HTR-8/SVneo (cell line): ENCODE results near the gene PTPRZ1.
A peak's percentile ranks its signal among the peaks of the same experiment; 100 is the strongest.

ENCODE experiments used
- DNase-seq: peaks from one replicate; pipeline ENCODE4 v3.0.0; 2011; ENCODE audit warnings: low spot score, mixed read lengths; ENCODE audit not compliant: insufficient read length
- FAIRE-seq: peaks from 2 replicates; lab custom pipeline; 2011; peaks lifted over from hg19 to GRCh38; lab: Jason Lieb, UNC

Gene PTPRZ1

GRCh38 chr7:121872831-121873288 is at the start of gene PTPRZ1:
Gene PTPRZ1, plus strand, starts transcription at chr7:121873161. Its CDS starts 339 bp downstream, at chr7:121873500.
- DNase-seq = peak; percentile 6

GRCh38 chr7:121824276-121824675 is 48.7 kb upstream of the PTPRZ1 start:
- FAIRE-seq (no peak), DNase-seq (no peak)

More at GRCh38 chr7:121872831-121873288, at the start of gene PTPRZ1:
- no peak for FAIRE-seq

GRCh38 chr7:121831351-121831750 is 41.6 kb upstream of the PTPRZ1 start:
- FAIRE-seq (no peak), DNase-seq (no peak)

- FAIRE-seq (no peak), DNase-seq (no peak)
Observed at GRCh38 chr7:121831801-121832200, 41.2 kb upstream of the PTPRZ1 start.

- DNase-seq = no peak
- FAIRE-seq = no peak
Observed at GRCh38 chr7:121832347-121832746, 40.6 kb upstream of the PTPRZ1 start.

- FAIRE-seq = no peak
Observed at GRCh38 chr7:121833991-121834390, 39.0 kb upstream of the PTPRZ1 start.

GRCh38 chr7:121837462-121837861 is 35.5 kb upstream of the PTPRZ1 start:
- no peak for FAIRE-seq
- DNase-seq = no peak

More at GRCh38 chr7:121833991-121834390, 39.0 kb upstream of the PTPRZ1 start:
- DNase-seq = no peak

GRCh38 chr7:121847041-121847440 is 25.9 kb upstream of the PTPRZ1 start:
- no peak for DNase-seq
- FAIRE-seq = no peak

- FAIRE-seq = no peak
- DNase-seq = no peak
Observed at GRCh38 chr7:121853307-121853706, 19.7 kb upstream of the PTPRZ1 start.

- FAIRE-seq = no peak
- DNase-seq = no peak
Observed at GRCh38 chr7:121860953-121861352, 12.0 kb upstream of the PTPRZ1 start.

- no peak for FAIRE-seq
Observed at GRCh38 chr7:121862591-121862990, 10.4 kb upstream of the PTPRZ1 start.

GRCh38 chr7:121871188-121871587 is 1.8 kb upstream of the PTPRZ1 start:
- no peak for DNase-seq
- no peak for FAIRE-seq

More at GRCh38 chr7:121862591-121862990, 10.4 kb upstream of the PTPRZ1 start:
- no peak for DNase-seq

- peak; percentile 17 for DNase-seq
- no peak for FAIRE-seq
Observed at GRCh38 chr7:121873289-121874194, 581 bp downstream of the PTPRZ1 start.

GRCh38 chr7:121874298-121874697 is 1.3 kb downstream of the PTPRZ1 start:
- no peak for DNase-seq
- no peak for FAIRE-seq

- FAIRE-seq = no peak
- no peak for DNase-seq
Observed at GRCh38 chr7:121875203-121875602, 2.2 kb downstream of the PTPRZ1 start.

- DNase-seq (no peak), FAIRE-seq (no peak)
Observed at GRCh38 chr7:121876656-121877500, 3.9 kb downstream of the PTPRZ1 start.

- FAIRE-seq = no peak
- no peak for DNase-seq
Observed at GRCh38 chr7:121878918-121879464, 6.0 kb downstream of the PTPRZ1 start.

GRCh38 chr7:121879544-121879943 is 6.6 kb downstream of the PTPRZ1 start:
- no peak for DNase-seq
- no peak for FAIRE-seq

- no peak for FAIRE-seq
Observed at GRCh38 chr7:121882731-121883130, 9.8 kb downstream of the PTPRZ1 start.

GRCh38 chr7:121885166-121885920 is 12.4 kb downstream of the PTPRZ1 start:
- DNase-seq = no peak
- no peak for FAIRE-seq

More at GRCh38 chr7:121882731-121883130, 9.8 kb downstream of the PTPRZ1 start:
- no peak for DNase-seq
